Endothelial cell of umbilical vein (primary cell): ENCODE measurements around the gene DNAH9.

Experiments
- CTCF ChIP-seq, 2 donors: IDR thresholded peaks; 1 replicate in 1 of 2; 2 replicates in 1 of 2; pipeline ENCODE4 v1.5.1; 2011; ENCODE audit warnings: low read length in 2 of 2, mild to moderate bottlenecking in 2 of 2, moderate library complexity in 2 of 2, control low read depth in 1 of 2, inconsistent platforms in 1 of 2, low read depth in 1 of 2; ENCODE audit not compliant: insufficient read depth in 1 of 2; ENCODE audit errors: extremely low read depth in 1 of 2
- POLR2A ChIP-seq: IDR thresholded peaks from 2 replicates; pipeline ENCODE4 v1.6.1; 2012; ENCODE audit warnings: low read depth, mild to moderate bottlenecking, control low read depth, low read length

GRCh38 chr17:11896199-11896598, 297.9 kb downstream of the DNAH9 start:
- TF ChIP-seq CTCF (IDR thresholded peaks at IDR 0.05; ENCODE audit: extremely low read depth in 1 of 2, insufficient read depth in 1 of 2, low read depth in 1 of 2, low read length in 2 of 2) (no peak), POLR2A (no peak)
